CD4-positive, alpha-beta T cell treated with Interleukin-6 for 4 hours (primary cell): ENCODE data around the gene MAB21L4.

ENCODE experiments used
- DNase-seq: peaks from one replicate; pipeline ENCODE4 v3.0.0-alpha.2; 2020; ENCODE audit warnings: mixed read lengths

Gene MAB21L4

GRCh38 chr2:240909216-240909974, 13.4 kb upstream of the MAB21L4 start:
- no peak for DNase-seq

DNA sequence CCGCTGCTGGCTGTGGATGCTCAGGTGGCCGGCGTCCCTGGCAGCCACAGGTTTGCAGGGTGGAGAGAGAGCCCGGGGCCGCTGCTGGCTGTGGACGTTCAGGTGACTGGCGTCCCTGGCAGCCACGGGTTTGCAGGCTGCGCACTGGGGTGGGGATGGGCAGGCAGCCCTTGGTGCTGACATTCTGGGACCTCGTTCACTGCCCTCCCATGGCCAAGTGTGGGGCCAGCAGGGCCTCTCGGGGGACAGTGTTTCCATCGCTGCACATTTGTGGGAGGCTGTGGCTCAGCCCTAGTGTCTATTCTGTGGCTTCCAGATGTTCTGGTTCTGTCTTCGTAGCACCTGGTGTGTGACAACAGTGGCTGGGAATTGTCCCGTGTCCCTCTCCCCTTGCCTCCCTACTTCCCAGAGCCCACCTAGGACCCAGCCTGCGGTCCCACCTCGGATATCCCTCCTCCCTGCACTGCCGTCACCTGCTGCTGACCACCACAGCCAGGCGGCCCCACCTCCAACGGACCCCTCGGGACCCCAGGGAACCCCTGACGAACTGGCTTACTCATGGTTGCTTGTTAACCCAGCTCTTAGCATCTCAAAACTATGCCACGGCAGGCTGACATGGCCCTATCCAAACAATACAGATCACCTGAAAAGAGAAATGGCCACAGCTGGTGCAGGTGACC, 11.1 kb upstream of the MAB21L4 start:
- no peak for DNase-seq

DNA sequence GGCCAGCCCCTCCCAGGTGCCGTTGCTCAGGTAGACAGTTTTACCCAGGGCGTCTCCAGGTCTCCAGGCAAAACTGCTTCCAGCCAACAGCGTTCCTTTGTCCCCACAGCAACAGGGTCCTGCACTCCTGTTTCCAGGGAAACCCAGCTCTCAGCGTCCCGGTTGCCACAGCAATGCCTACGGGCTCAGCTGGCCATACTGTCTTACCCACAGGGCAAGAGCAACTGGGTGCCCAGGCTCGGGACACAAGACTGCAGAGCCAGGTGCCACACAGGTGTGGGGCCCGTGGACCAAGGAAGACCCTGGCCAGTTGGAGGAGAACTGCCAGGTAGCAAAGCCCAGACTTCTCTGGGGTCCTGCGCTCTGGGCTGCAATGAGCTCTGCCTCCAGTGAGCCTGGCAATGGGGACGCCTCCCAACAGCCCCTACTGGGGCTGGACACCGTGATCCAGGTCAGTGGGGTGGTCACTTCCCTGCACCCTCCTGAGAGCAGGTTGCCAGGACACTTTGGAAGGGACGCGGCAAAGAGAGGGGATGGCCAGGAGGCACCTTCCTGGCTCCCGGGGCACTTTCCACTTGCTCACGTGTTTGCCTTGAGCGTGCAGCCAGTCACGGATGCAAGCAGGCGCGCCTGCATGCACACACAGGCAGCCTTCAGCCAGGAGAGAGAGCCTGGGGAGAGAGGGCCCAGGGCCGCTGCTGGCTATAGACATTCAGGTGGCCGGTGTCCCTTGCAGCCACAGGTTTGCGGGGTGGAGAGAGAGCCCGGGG, 10.4 kb upstream of the MAB21L4 start, which contains the start of gene CROCC2:
CROCC2 (plus strand) TSS at position 196 of the 770 bp plus-strand sequence; CDS start at position 374, 178 bp downstream.
- no peak for DNase-seq

DNA sequence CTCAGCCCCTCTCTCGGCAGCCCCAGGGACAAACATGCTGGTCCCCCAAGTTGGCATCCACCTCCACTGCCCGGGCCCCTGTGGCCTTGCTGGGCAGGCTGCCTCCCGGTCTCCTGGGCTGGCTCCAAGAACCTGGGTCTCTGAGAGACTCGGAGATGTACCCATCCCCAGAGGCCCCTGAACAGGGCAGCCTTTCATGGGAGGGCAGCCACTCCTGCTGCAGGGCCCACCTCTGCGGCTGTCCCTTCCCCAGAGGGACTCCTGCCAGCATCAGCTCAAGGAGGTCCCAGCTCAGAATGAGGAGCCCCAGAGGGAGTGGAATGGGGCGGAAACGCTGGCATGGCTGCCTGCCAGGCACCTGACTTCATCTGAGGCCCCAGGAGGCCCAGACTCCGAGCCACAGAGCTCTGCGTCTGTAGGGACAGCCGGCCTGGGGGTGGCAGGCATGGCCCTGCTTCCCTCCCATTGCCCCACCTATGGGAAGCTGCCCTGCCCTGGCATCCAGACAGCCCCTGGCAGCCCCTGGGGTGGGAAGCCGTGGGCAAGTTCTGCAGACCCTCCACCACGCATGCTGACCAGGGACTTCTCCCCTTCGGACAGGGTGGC, 9.3 kb upstream of the MAB21L4 start:
- DNase-seq: no peak

- no peak for DNase-seq
Observed at GRCh38 chr2:240904216-240905175, 8.5 kb upstream of the MAB21L4 start.

GRCh38 chr2:240903191-240904060, 7.5 kb upstream of the MAB21L4 start:
- DNase-seq: no peak

DNA sequence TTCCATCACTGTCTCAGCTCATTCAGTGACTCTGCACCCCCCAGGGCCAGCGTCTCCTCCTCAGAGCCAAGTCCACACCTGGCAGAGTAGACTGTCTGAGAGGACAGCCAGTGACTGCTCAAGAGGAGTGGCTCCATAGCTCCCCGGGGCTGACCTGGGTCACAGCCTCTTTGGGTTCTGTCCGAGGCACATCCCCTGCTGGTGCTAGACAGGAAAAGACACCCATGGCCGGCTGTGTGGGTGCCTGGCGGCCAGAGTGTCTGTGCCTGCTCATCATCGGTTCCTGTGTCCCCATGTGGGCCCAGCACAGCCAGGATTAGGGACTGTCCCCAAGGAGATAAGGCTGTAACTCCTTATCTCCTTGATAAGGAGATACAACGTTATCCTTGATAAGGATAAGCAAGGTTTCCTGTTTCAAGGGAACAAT, 6.7 kb upstream of the MAB21L4 start:
- DNase-seq: no peak

DNA sequence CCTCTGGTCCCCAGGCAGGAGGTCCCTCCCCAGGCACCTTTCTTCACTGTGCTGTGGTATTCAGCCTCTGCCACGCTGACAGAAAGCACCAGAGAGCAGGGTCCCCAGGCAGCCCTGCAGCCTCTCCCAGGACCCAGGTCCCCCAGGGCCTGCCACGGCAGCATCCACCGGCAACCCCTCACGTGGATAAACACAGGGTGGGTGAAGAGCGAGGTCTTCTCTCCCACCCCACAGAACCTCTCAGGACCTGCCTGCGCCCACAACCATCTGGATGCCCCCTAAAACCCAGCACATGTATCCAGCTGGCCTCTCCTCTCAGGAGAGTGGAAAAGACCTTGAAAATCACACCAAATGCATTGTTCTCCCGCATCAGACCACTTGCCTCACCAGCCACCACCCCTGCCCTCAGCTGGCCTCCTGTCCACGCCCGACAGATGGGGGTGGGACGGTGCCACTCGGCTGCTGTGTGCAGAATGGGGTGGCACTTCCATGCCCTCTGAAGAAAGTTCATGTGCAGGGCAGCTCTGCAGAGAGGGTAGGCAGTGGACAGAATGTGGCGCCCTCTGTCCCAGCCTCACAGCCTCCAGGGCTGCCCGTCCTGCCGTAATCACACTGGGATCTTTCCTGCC, 6.1 kb upstream of the MAB21L4 start:
- DNase-seq: no peak

DNA sequence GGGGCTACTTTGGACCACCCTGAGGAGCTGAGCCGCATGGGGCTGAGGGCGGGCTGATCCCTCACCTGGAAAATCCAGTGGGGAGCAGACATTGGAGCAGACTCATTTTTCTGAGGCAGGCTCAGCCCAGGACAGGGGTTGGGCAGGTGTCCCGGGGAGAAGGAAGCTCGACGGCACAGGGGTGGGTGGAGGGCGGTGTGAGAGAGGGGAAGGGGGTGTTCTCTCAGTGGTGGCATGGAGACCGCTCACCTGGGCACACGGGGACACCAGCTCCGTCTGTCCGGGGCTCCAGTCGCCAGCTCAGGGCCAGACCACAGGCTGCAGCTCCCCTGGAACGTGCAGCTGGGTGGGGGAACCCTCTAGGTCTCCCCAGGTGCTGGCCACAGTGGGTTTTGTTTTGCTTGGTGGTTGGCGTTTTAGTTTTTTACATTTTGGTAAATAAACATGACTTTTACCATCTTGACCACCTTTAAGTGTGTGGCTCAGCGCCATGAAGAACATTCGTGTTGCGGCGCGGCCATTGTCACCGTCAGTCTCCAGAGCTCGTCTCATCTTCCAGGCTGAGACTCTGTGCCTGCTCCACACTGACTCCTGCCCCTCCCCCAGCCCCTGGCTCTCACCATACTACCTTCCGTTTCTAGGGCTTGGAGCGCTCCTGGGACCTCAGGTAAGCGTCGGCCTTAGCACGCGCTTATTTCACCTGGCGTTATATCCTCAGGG, 4.3 kb upstream of the MAB21L4 start:
- no peak for DNase-seq

- DNase-seq: no peak
Observed at GRCh38 chr2:240899468-240899865, 3.5 kb upstream of the MAB21L4 start.

GRCh38 chr2:240898731-240899467, 2.9 kb upstream of the MAB21L4 start:
- DNase-seq: no peak

DNA sequence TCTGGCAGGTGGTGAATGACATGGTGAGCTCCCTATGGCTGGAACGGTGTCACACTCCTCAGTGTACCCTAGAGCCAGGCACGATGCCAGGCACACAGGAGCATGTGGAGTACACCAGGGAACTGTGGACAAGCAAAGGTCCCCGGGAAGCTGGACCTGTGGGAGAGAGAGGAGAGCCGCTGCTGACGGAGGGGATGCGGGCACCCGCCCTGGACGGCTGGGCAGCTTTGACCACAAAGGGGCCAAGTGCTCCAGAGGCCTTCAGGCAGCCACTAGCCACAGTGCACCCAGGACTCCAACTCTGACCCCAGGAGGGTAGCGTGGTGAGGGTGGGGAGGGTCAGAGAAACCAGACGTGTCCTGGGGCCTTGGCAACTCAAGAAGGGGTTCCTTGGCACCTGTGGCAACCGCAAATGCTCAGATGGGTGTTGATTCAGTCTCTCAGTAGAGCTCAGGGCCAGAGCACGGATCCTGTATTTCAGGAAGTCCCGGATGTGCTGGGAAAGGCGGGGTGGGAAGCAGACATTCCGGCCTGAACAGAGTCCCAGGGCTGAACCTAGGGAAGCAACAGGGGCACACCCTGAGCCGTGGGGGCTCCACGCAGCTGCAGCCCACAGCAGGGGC, 2.3 kb upstream of the MAB21L4 start:
- no peak for DNase-seq

- DNase-seq: no peak
Observed at GRCh38 chr2:240896871-240897692, 1.1 kb upstream of the MAB21L4 start.

- no peak for DNase-seq
Observed at GRCh38 chr2:240896394-240896793, 438 bp upstream of the MAB21L4 start.

GRCh38 chr2:240894836-240895558, 959 bp downstream of the MAB21L4 start:
- DNase-seq: no peak

DNA sequence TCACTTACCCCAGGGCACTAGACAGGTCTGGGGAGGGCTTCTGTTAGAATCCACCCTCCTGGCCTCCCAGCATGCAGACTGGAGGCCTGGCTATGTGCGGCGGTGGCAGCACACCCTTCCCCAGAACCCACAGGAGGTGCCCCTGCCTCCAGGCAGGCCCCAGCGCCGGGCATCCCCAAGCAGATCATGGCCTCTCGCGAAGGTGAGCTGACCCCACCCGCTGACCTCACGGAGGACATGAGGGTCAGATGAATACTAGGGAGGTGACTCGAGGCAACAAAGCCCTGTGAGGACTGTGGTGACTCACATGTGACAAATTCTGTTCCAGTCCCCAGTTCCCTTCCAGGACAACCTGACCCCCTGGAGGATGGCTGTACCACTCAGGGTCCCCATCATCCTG, 1.9 kb downstream of the MAB21L4 start:
- DNase-seq: no peak

DNA sequence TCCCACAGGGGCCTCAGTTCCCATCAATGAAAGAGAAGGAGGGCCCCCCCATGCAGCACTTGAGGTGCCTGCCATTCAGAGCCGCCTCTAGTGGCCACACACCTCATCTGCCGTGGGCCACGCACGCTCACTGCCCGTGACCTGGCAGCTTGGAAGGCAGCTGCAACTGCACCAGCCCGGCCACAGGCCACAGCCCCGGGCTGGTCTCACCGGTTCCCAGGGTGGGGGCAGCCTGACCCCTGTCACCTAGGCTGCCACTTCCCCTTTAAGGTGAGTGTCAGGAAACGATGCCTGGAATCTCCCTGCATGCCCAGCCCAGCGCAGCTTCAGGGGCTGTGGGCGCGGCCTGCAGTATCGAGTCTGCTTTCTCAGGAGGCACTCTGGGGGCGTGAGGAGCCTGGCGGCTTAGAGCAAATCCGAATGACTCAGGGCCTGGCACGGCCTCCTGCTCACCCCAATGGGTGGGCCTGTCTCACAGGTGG, 2.6 kb downstream of the MAB21L4 start:
- no peak for DNase-seq
